Jurkat, Clone E6-1 (cell line): Measurements from ENCODE around the gene ST6GALNAC4.

ENCODE experiments used
- DNase-seq: peaks from one replicate; pipeline ENCODE4 v3.0.0-alpha.2; 2011; ENCODE audit warnings: low read depth, low spot score
- H3K4me3 ChIP-seq: 2 replicates; pipeline ENCODE4 v1.5.1; 2011; ENCODE audit warnings: mild to moderate bottlenecking, low read length, control low read depth, moderate library complexity

The ST6GALNAC4 gene

GRCh38 chr9:127863191-127863621, 53.6 kb downstream of the ST6GALNAC4 start:
- no peak overlapping the region for H3K4me3 ChIP-seq
- no peak for DNase-seq

- no peak for DNase-seq
Observed at GRCh38 chr9:127862075-127863011, 54.5 kb downstream of the ST6GALNAC4 start.

GRCh38 chr9:127860779-127861178, 56.1 kb downstream of the ST6GALNAC4 start:
- H3K4me3 ChIP-seq: no peak overlapping the region
- DNase-seq: no peak

More at GRCh38 chr9:127862075-127863011, 54.5 kb downstream of the ST6GALNAC4 start:
- no peak overlapping the region for H3K4me3 ChIP-seq

- no peak overlapping the region for H3K4me3 ChIP-seq
- DNase-seq: no peak
Observed at GRCh38 chr9:127860260-127860659, 56.6 kb downstream of the ST6GALNAC4 start.

- DNase-seq: no peak
- no peak overlapping the region for H3K4me3 ChIP-seq
Observed at GRCh38 chr9:127858041-127858512, 58.8 kb downstream of the ST6GALNAC4 start.
